Thymus (tissue), 11 donors: ENCODE results near the gene PRRC1. TPM values are rescaled to one million over a fixed set of nuclear protein-coding genes. Genes with fewer than 3 reads are reported as not detected.

Experiments used
- DNase-seq, 9 donors: peaks; one replicate each; pipeline ENCODE4 v3.0.0-alpha.2; 2013; ENCODE audit warnings: low spot score in 9 of 9, low read depth in 6 of 9, missing footprints in 1 of 9
- H3K27ac ChIP-seq, 2 donors: one replicate each; pipeline ENCODE4 v1.5.1; 2013; ENCODE audit warnings: control low read depth in 1 of 2, low read depth in 1 of 2, low read length in 1 of 2, mild to moderate bottlenecking in 1 of 2, moderate library complexity in 1 of 2
- H3K27me3 ChIP-seq, 2 donors: one replicate each; pipeline ENCODE4 v1.5.1; 2013; ENCODE audit warnings: low read length in 1 of 2; ENCODE audit not compliant: control insufficient read depth in 2 of 2, insufficient read depth in 1 of 2
- H3K36me3 ChIP-seq, 2 donors: one replicate each; pipeline ENCODE4 v1.5.1; 2013; ENCODE audit warnings: low read length in 1 of 2, mild to moderate bottlenecking in 1 of 2, moderate library complexity in 1 of 2; ENCODE audit not compliant: control insufficient read depth in 2 of 2, insufficient read depth in 2 of 2
- H3K4me1 ChIP-seq, 2 donors: one replicate each; pipeline ENCODE4 v1.5.1; 2013; ENCODE audit warnings: low read length in 2 of 2; ENCODE audit not compliant: control insufficient read depth in 2 of 2, insufficient read depth in 2 of 2
- H3K4me3 ChIP-seq, 2 donors: one replicate each; pipeline ENCODE4 v1.5.1; 2013; ENCODE audit warnings: low read length in 2 of 2, control low read depth in 1 of 2, mild to moderate bottlenecking in 1 of 2
- H3K9me3 ChIP-seq, 2 donors: one replicate each; pipeline ENCODE4 v1.5.1; 2013; ENCODE audit warnings: low read length in 1 of 2, mild to moderate bottlenecking in 1 of 2; ENCODE audit not compliant: control insufficient read depth in 2 of 2, insufficient read depth in 1 of 2
- WGBS: extraction: QIAGEN DNeasy Blood & Tissue Kit; methylation state at CpG from one replicate; pipeline ENCODE4 v1.1.7; 2013; 5-methylcytosine and 5-hydroxymethylcytosine counted together
- polyA plus RNA-seq: library from polyadenylated mRNA; stranded (reverse); fragments of 200-250 nt; gene quantifications from one replicate; pipeline ENCODE4 v1.2.3, GENCODE V29; 2013
- total RNA-seq: library from RNA; stranded (reverse); fragments of 120-200 nt; gene quantifications from one replicate; pipeline ENCODE4 v1.2.4, GENCODE V29; 2013
- donor health status: healthy.

PRRC1 gene
- total and polyA plus RNA-seq, 2 donors = 23.2 to 27.5 TPM

DNA sequence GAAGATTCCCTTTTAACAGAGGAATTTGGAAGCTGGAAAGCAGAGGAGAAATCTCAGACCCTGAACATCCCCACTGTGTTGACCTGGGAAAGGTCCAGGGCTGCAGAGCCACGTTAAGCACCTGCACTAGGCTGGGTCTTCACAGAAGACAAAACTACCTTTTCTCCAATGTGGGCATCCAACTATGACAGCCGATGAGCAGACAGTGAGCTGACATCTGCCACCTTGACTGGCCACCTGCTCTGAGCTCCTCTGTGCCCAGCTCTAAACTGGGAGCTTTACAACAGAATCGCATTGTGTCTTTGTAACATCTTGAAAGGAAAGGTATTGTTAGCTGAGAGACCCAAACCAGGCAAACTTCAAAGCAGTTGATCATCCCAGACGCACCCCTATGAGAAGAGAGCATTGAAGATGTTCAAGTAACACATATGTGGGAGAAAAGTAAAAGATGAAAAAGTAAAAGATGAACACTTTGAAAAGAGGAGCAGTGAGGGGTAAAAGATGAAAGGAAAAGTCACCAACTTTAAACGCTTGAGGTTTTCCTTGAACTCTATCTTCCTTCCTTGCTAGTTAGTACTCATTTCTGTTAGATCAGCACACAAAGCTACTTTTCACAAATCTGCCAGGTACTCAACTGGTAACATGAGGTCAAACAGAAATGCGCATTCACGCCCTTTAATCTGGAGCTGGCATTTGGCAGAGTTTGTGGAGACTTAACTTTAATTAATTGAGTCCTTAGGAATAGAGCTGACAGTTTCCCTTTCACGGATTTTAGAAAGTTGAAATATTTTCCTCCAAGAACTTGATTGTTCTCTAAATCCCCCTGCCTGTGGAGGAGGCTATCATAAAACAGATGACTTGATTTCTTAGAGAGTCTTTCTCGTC lies 78.3 kb downstream of the PRRC1 start:
- H3K4me1 ChIP-seq = peaks cover 0 to 28% of the 10 kb centered on the region in 2 donors
- H3K36me3 ChIP-seq = no peaks in the 10 kb centered on the region
- H3K4me3 ChIP-seq = no peak overlapping the region
- WGBS = 51% methylated on average over 9 of the region's 9 CpGs
- H3K9me3 ChIP-seq = no peaks in the 10 kb centered on the region
- DNase-seq = peak in 7 of 9 donors; percentile 9 to 75 (median 38)
- no peaks in the 10 kb centered on the region for H3K27me3 ChIP-seq
- H3K27ac ChIP-seq = no peak overlapping the region

DNA sequence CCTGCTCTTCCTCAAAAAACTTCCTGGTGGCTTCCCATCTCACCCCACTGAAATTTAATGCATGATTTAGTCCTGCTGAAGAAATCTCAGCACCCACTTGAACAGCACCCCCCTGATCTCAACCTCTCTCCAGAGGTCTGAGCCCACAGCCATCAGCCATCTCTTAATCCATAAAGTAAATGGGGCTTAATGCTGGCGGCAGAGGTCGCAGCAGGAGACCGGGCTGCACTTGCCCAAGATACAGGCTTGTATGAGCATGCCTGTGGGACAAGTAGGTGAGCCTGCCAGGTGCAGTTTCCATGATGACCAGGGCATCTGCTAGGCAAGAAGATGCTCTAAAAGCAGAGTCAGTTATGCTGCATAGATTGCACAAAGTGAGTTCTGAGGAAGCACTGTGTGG lies 79.1 kb downstream of the PRRC1 start:
- H3K4me3 ChIP-seq = no peak overlapping the region
- H3K27me3 ChIP-seq = no peaks in the 10 kb centered on the region
- H3K9me3 ChIP-seq = no peaks in the 10 kb centered on the region
- DNase-seq = no peak
- no peak overlapping the region for H3K27ac ChIP-seq
- peaks cover 0 to 28% of the 10 kb centered on the region in 2 donors for H3K4me1 ChIP-seq
- WGBS = 94% methylated on average over 3 of the region's 3 CpGs
- H3K36me3 ChIP-seq = no peaks in the 10 kb centered on the region

DNA sequence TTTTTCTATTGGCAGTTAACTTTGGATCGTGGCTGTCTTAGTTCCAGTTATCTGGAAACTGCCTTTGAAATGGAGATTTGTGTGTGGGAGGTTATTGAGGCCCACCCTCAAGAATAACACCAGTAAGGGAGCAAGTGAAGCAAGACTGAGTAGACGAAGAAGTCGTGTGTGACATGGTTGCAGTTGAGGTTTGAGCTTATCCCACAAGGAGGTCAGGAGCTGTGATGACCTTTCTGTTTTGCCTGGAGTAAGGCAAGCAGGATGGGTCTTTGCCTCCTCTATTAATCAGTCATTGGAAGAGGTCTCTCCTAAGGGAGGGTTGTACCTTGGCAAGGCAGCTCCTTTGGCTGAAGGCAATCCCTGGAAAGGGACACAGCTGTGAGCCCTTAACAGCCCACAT lies 81.9 kb downstream of the PRRC1 start:
- no peaks in the 10 kb centered on the region for H3K36me3 ChIP-seq
- H3K27me3 ChIP-seq = no peaks in the 10 kb centered on the region
- H3K4me1 ChIP-seq = peaks cover 0 to 28% of the 10 kb centered on the region in 2 donors
- no peaks in the 10 kb centered on the region for H3K9me3 ChIP-seq
- 95% methylated on average over 3 of the region's 3 CpGs for WGBS
- H3K27ac ChIP-seq = no peak overlapping the region
- DNase-seq = no peak
- H3K4me3 ChIP-seq = no peak overlapping the region

DNA sequence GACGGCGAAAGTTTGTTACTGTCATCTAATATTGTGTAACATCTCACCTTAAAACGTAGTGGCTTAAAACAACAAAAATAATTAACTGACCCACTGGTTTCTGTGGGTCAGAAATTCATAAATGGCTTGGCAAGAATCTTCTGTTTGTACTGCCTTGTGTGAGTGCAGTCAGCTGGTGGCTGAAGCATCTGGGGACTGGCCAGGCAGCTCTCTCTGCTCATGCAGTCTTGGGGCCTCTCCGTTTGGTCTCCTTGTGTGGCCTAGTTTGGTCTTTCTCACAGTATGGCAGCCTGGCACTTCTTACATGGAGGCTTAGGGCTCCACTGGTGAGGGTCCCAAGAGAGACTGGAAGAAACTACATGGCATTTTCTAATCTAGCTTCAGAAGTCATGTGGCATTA lies 82.4 kb downstream of the PRRC1 start:
- H3K27me3 ChIP-seq = no peaks in the 10 kb centered on the region
- no peaks in the 10 kb centered on the region for H3K36me3 ChIP-seq
- peaks cover 0 to 26% of the 10 kb centered on the region in 2 donors for H3K4me1 ChIP-seq
- 96% methylated on average over 4 of the region's 4 CpGs for WGBS
- H3K4me3 ChIP-seq = no peak overlapping the region
- no peak for DNase-seq
- no peak overlapping the region for H3K27ac ChIP-seq
- no peaks in the 10 kb centered on the region for H3K9me3 ChIP-seq

DNA sequence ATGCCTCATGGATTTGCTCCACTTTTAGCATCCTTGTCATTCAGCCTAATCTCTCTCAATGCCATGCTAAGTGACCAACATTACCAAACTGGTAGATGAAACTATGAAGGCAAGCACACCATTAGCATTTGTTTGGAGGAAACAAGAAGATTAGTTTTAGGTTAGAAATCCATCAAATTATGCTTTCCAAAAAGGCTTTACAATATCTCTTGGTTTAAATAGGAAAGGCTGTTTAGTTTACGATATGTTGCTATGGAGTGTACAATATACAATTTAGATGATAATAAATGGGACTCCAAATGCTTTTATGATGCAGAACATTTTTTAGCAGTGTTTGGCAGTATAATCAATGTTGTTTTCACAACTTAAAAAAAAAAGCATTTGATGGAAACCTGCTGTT lies 83.7 kb downstream of the PRRC1 start:
- H3K27me3 ChIP-seq = no peaks in the 10 kb centered on the region
- 95% methylated on average over 1 of the region's 1 CpG for WGBS
- no peak for DNase-seq
- H3K36me3 ChIP-seq = no peaks in the 10 kb centered on the region
- H3K9me3 ChIP-seq = no peaks in the 10 kb centered on the region
- H3K4me3 ChIP-seq = no peak overlapping the region
- H3K4me1 ChIP-seq = peaks cover 0 to 13% of the 10 kb centered on the region in 2 donors
- no peak overlapping the region for H3K27ac ChIP-seq

DNA sequence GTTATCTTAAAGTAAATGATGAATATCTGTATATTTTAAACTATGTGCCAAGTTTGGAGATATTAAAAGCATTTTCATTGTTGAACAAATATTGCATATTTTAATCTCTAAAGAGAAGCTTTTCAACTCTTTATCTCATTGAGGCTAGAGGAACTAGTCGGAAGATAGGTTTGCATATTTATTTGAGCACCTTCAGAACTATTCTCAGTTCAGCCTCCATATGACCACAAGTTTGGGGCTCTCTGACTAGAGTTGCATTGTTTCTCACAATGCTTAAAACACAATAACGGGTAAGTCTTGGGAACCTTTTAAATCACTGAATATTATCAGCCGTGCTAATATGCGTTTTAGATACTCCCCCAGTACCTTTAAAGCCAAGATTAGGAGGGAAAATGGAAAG lies 84.2 kb downstream of the PRRC1 start:
- H3K27me3 ChIP-seq = no peaks in the 10 kb centered on the region
- DNase-seq = no peak
- H3K36me3 ChIP-seq = no peaks in the 10 kb centered on the region
- peaks cover 0 to 10% of the 10 kb centered on the region in 2 donors for H3K4me1 ChIP-seq
- no peak overlapping the region for H3K27ac ChIP-seq
- H3K4me3 ChIP-seq = no peak overlapping the region
- 98% methylated on average over 4 of the region's 4 CpGs for WGBS
- no peaks in the 10 kb centered on the region for H3K9me3 ChIP-seq

DNA sequence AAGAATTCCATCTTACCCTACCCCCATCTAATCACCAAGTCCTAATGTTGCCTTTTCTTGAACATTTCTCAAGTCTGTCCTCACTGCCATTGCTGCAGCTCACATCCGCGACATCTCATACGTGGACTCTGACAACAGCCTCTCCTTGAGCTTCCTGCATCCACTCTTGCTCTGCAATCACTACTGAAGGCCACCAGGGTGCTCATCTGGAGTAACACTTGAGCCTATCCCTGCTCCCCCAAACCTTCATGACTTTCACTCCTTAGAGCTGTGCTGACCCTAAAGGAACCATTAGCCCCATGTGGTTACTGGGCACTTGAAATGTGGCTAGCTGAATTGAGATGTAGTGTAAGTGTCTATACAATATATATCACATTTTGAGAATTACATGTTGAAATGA lies 85.0 kb downstream of the PRRC1 start:
- no peaks in the 10 kb centered on the region for H3K9me3 ChIP-seq
- no peak overlapping the region for H3K27ac ChIP-seq
- no peaks in the 10 kb centered on the region for H3K36me3 ChIP-seq
- H3K4me3 ChIP-seq = no peak overlapping the region
- peaks cover 0 to 1% of the 10 kb centered on the region in 2 donors for H3K4me1 ChIP-seq
- H3K27me3 ChIP-seq = no peaks in the 10 kb centered on the region
- no peak for DNase-seq
- WGBS = 97% methylated on average over 3 of the region's 3 CpGs

DNA sequence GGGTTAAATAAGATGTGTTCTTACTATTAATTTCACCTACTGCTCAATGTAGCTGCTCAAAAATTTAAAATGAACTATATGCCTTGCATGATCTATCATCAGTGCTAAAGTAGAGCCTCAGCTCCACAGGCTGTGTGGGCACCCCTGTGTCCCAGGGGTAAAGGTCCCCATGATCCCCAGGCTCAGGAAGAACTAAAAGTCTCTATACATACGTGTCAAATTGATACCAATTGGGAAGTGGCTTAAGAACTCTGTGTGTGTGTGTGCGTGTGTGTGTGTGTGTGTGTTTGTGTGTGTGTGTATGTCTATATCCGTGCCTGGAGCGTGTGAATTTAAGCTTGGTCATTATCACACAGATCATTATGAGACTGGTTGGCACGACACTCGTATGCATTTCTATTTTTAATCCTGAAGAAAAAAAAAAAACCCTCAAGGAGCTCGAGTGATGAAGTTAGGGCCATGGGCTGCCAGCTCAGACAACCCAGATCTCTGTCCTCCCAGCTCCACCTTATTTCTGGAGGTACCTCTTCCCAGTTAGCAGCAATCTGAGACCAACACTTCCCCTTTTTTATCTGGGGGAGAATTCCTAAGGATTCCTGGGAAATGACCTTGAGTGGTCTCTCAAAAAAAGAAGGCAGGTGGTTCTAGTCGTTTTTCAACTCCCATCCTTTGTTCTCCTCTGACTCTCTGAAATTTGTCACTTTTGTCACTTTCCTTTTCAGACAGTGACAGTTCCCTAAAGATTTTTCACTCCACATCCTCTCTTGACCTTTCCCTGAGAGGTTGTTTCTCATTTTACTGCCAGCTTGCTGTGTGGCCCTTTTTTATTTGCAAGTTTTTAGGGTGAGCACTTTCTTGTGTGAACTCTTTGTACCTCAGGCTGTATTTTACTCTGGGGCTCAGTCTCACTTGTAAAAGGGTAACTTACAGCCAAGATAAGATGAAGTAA lies 85.7 kb downstream of the PRRC1 start:
- Histone ChIP-seq H3K27me3 (no peaks in the 10 kb centered on the region), H3K4me3 (no peak overlapping the region), H3K9me3 (no peaks in the 10 kb centered on the region), H3K27ac (no peak overlapping the region), H3K4me1 (no peaks in the 10 kb centered on the region), H3K36me3 (no peaks in the 10 kb centered on the region)
- 31% methylated on average over 8 of the region's 8 CpGs for WGBS
- no peak for DNase-seq
